Activated CD4-positive, alpha-beta T cell treated with anti-CD3 and anti-CD28 coated beads, Interleukin-2, amount 50 U/mL, for 16 hours (primary cell): ENCODE data around the gene MEX3C.

Source experiments
- DNase-seq: peaks from one replicate; pipeline ENCODE4 v3.0.0-alpha.2; 2020

MEX3C gene

DNA sequence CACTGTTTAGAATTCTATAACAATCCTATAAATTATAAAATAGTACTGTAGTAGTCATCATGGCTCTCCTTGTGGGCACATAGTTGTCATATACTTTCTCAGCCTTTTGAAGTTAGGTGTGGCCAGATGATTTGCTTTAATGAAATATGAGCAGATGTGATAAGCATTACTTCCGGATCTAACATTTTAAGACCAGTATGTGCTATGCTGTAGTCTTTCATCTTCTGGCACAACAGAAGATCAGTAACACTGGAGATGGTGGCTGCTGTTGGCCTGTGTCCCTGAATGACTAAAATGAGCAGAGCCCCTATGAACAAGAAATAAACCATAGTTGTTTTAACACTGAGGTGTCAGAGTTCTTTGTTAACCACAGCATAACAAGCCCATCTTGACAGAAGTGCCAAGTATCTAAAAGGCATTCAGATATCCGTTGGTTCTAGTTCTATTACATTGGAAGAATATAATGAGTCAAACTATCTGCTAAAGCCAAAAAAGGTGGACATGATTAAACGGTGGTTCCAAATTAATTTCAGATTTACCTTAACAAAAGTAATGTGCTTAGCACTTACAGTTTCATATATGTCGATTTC, 6.3 kb downstream of the MEX3C start:
- peak; percentile 78 for DNase-seq

DNA sequence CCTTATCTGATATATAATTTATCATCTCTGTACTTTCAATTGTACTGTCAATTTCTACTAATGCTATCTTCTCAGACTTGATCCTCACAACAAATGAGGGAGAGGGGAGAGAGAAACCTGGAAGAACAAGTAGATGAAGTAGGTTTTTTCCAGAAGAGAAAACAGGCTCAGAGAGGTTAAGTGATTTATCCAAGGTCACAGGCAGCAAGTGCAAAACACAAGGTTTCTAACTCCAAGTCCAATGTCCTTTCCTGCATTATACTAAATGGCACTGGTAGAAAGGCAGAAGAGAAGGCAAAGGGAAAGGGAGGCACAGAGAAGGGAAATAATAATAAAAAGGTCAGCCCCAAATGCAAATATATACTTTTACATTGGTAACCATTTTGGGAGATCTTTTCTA, 7.5 kb downstream of the MEX3C start:
- no peak for DNase-seq

DNA sequence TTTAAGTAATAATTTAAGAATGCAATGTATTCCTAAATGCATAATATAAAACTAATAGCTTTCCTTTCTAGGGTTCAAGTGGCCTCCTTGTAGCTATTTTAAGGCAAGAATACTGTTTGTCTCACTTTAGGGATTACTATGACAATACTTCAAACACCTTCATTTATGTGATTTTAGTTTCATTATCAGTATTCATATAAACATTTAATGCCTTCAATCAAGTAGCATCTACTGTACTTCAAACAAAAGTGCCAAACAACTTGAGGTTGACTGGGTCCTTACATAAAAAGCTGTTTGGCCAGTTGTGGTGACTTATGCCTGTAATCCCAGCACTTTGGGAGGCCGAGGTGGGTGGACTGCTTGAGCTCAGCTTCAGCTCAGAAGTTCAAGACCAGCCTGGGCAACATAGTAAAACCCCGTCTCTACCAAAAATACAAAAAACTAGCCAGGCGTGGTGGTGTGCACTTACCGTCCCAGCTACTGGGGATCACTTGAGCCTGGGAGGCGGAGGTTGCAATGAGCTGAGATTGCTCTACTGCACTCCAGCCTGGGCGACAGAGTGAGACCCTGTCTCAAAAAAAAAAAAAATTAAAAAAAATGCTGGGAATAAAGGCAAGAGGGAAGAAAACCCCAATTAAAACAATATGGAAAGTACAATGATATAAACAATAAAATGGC, 9.3 kb downstream of the MEX3C start:
- no peak for DNase-seq

DNA sequence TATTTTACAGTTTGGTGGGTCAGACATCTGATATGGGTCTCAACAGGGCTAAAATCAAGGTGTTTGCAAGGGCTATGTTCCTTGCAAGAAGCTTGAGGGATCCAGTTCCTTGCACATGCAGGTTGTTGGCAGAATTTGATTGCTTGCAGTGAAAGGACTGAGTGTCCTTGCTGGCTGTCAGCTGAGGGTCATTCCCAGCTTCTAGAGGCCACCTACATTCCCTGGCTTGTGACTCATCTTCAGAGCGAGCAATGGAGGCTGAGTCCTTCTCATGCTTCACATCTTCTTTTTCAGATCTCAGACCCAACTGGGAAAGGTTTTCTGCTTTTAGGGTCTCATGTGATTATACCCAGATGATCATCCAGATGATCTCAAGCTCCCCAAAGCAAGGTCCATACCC, 12.4 kb downstream of the MEX3C start:
- no peak for DNase-seq

DNA sequence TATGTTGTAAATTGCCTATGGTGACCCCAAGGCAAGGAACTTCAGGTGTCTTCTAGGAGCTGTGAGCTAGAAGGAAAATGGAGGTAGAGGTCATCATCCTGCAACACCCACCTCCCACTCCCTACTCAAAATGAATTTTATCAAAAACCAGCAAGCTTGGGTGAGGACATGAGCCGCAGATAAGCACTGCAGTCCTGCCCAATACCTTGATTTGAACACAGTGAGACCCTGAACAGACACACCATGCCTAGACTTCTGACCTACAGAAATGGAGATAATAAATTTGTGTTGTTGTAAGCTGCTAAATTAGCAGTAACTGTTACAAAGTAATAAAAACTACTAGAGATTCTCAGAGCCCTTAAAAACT, 13.4 kb downstream of the MEX3C start:
- no peak for DNase-seq

DNA sequence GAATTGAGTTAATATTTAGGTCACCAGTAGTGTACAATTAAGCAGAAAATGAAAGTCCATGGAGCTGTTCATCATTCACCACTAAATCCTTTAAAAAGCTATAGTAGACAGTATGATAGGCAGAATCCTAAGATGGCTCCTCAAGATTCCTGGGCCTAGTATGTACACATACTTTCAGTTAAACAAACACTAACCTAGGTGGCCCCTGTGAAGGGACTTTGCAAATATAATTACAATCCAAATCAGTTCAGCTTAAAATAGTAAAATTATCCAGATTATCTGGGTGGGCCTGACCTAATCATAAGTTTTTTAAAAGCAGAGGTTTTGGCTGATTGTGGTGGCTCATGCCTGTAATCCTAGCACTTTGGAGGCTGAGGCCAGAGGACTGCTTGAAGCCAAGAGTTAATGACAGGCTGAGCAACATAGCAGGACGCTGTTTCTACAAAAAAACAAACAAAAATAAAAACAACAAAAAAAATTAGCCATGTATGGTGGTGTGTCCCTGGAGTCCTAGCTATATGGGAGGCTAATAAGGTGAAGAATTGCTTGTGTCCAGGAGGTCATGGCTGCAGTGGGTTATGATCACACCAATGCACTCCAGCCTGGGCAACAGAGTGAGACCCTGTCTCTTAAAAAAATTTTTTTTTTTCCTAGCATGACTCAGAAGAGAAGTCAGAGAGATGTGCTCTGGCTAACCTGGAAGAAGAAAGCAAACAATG, 13.9 kb downstream of the MEX3C start:
- DNase-seq: no peak

DNA sequence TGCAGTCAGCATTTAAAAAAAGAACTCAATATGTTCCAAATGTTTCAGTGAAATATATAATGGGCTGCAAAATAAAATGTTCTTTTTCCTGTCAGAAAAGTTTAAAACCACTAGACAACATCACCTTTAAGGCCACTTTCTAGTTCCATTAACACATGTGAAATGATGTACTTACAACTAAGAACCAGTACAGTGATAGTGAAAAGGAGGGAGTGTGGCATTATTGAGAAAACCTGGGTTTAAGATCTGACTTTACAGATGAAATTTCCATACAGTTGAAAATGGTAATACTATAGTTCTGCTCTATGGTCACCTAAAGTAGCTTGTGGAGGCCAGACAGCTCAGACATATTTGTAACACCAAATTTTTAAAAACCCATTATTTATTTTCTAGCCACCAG, 14.7 kb downstream of the MEX3C start:
- no peak for DNase-seq

DNA sequence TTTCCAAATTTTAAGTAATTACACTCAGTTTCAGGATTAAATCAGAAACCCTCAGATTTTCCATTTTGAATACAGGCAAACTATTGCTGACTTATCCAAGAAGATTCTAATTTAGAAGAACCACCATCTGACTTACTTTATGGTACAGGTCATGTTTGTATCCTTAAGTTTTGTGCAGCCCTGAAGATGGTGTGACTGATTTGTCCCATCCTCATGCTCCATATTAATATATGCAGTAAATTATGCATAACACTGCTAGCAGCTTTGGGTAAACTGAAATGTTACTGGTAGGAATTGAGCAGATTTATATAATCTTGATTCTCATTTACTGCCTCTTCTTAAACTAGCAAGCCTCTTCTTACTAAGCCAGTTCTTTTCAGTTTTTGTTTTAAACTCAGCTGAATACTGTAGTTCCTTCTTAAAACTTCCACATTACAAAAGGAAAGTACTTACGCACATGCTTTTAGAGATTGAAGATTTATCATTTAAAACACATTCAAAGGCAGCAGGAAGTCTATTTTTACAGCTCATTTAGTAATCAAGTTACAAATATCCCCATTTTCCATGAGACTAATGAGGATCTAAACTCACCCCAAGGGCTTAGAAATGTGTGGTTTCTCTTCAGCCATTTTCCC, 25.7 kb downstream of the MEX3C start:
- DNase-seq: no peak

DNA sequence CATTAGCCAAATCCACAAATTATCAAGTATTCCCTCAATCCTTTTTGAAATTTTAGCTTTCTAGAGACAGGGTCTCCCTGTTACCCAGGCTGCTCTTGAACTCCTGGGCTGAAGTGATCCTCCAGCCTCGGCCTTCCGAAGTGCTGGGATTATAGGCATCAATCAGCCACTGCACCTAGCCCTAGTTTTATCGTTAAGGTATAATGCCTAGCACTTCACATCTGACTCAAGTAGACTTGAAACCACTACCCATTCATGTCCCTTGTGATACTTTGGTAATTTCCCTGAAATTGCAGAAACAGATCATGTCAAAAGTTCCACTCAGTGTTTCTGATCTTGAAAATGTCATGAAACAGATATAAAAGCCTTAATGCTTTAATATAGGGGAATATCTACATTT, 26.3 kb downstream of the MEX3C start:
- peak; percentile 63 for DNase-seq

DNA sequence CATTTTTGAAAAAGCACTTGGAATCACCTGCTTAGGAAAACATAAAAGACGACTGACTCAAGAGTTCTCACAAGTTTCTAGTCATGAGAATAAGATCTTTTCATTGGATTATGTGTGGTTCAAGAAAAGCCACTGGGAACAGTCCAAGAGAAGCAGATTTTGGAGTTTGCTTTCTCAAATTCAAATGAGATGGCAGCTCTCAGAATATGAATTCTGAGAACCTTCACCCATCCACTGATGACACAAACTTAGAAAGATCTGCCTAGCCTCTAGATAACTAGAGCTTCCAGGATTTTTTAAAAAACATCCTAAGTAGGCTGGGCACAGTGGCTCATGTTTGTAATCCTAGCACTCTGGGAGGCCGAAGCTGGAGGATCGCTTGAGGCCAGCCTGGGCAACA, 26.8 kb downstream of the MEX3C start:
- no peak for DNase-seq

DNA sequence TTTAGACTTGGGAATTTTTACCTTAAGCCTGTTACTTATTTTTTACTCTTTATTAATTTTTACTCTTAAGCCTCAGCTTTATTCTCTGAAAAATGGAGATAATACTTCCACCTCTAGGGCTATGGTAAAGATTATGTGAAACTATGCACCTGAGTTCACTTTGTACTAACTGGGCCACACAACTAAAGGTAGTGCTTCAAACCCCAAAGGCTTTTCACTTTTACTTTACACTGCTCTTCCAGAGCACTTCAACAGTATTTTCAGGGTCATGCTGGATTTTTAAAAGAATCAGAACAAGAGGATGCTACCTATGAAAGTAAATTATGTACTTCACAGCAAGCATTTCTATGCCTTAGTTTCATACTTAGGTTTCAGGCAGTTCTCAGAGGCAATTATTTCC, 27.8 kb downstream of the MEX3C start:
- DNase-seq: peak; percentile 39

DNA sequence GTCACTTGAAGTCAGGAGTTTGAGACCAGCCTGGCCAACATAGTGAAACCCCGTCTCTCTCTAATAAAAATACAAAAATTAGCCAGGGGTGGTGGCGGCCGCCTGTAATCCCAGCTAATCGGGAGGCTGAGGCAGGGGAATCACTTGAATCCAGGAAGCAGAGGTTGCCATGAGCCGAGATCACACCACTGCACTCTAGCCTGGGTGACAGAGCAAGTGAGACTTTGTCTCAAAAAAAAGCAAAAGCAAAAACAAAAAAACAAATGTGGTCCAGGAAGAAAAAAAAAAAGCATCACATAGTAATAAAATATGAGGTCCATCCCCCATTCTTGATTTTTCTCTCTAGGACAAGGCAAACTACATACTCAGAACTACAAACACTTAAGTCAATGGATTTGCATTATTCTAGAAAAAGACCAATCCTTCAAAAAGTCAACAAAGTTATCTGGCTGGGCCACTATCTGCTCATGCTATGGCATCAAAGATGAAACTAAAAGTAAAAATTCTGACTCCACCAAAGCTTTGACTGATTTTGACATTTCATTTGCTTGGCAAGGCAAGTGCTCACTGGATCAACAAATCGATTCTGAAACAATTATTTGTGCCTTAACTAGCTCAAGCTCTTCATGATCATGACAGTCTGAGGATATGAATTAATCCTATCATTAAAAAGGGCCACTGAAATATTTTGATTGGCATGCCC, 28.4 kb downstream of the MEX3C start:
- no peak for DNase-seq

DNA sequence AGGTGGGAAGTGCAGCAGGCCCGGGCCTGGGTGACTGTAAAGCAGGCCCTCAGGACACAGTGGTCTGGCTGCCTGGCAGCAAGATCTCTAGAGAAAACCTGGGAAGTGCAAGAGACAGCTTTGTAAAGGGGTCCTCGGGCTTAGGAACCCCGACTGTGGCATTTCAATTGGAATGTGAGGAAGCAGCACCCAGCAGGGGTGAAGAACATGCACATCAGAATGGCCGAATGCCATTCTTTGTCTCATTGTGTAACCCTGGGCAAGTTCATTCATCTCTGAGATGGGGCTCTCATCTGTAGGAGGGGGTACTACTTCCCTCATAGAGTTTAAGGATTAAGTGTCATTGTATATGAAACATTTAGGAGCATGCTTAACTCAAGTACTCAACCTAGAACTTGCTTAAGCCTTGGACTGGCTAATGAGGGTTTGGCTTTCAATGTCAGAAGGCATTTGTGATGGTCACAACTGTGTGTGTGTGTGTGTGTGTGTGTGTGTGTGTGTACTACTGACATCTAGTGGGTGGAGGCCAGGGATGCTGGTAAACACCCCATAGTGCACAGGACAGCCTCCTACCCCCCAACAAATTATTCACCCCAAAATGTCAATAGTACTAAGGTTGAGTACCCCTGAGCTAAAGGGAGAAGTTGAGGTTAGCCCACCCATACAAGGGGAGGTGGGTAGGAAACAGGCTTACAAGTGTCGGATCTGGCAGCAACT, 29.3 kb downstream of the MEX3C start:
- DNase-seq: no peak

DNA sequence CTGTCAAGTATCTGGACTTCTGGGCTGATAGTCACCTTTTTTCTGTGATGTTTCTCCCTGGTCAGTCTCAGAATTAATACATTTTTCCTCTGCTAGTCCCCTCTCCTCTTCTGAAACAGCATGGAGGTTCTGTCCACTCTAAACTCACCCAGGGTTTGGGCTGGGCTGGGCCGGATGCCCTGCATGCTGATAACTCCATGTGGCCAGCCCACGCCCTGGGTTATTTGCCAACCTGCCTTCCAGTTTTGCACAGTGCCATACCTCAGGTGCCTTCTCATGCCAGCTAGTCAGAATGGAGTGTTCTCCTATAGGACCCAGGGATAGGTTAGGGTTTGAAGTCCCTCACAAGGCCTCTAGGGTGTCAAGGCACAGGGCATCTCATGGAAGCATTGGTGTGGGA, 32.2 kb downstream of the MEX3C start:
- DNase-seq: no peak

DNA sequence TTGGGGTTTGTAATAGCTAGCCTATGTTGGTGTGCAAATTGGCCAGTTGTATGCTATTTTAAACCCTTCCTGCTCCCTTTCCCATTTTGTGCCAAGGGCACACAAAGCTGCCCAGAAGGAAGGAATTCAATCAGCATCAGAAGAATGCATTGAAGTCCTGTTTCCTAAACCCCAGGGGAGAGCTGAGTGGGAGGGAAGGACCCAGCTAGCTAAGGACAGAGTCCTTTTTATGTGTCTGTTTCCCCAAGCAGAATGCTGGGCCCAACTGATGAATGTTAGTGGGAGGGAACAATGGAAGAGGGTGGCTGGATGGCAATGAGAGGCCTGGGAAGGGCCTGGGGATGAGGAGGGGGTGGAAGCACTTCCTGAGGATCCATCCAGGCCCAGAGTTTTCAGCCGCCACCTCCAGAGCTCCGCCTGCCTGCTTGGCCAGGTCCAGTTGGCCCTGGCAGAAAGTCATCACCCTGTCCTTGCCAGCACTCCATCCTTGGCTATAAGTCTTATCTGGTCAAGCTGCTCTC, 32.7 kb downstream of the MEX3C start:
- DNase-seq: no peak

DNA sequence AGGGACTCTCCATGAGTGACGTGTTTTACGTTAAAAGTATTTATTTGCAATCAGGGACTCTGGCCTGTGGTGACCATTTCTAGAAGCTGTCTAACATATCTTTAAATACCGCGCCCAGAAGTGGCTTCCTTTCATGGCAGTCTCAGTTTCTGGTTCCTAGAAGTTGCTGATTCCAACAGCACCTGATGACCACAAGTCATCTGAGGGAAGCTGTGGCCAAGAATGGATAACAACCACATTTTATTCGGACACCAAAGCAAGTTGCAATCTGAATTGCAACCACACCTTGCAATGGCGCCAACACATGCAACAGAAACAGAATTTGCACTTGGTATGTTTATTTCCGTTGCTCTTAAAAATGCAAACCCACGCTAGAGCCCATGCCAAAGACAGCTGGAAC, 33.1 kb downstream of the MEX3C start:
- DNase-seq: no peak

DNA sequence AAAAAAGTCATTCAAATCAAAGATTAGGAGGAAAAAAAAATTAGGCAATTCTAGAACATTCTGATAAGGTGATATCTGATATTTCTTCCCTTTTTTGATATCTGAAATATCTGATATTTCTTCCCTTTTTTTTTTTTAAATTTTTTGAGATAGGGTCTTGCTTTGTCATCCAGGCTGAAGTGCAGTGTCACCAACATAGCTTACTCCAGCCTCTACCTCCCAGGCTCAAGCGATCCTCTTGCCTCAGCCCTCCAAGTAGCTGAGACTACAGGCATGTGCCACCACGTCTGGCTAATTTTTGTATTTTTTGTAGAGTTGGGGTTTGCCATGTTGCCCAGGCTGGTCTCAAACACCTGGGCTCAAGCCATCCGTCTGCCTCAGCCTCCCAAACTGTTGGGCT, 33.9 kb downstream of the MEX3C start:
- no peak for DNase-seq

DNA sequence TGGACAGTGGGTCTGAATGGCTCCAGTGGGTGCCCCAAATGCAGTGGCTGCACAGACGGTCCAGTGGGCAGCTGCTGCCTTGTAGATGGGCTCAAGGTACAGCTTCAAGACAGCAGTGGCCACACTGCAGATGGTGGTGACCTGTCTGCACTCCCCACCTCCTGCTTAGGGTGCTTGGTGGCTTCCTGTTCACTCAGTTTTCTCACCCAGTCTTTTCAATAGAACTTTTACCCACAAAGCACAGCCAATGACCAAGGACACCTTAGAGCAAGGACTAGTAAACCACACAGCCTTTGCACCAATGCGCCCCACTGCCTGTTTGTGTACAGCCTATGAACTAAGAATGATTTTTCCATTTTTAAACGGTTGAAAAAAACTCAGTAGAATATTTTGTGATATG, 34.9 kb downstream of the MEX3C start:
- DNase-seq: no peak

DNA sequence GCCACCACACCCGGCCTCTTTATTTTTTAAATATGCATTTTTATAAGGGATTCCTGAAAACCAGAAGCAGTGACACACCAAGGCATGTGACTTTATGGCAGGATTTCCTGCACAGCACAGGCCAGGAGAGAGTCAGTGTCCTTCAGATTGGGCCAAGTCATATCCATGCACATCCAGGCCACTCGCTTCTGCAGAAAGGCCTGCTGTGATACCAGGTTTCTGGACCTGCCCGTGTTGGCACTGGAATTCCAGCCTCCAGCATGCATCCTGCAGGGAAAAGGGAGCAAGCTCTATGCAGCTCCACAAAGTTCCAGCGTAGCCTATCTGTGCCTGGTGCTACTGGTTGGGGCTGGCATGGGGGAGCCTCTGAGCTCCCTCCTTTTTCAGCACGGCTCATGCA, 36.8 kb downstream of the MEX3C start:
- DNase-seq: no peak

DNA sequence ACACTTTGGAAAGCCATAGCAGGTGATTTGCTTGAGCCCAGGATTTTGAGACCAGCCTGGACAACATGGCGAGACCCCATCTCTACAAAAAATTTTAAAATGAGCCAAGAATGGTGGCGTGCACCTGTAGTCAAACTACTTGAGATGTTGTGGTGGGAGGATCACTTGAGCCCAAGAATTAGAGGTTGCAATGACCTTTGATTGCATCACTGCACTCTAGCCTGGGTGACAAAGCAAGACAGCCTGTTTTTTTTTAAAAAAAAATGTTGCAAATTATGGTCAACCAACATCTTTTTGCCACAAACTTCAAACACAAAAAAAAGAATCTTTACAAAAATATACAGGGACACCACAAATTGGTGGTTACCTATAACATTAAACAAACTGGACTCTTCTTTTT, 40.3 kb downstream of the MEX3C start:
- DNase-seq: no peak

DNA sequence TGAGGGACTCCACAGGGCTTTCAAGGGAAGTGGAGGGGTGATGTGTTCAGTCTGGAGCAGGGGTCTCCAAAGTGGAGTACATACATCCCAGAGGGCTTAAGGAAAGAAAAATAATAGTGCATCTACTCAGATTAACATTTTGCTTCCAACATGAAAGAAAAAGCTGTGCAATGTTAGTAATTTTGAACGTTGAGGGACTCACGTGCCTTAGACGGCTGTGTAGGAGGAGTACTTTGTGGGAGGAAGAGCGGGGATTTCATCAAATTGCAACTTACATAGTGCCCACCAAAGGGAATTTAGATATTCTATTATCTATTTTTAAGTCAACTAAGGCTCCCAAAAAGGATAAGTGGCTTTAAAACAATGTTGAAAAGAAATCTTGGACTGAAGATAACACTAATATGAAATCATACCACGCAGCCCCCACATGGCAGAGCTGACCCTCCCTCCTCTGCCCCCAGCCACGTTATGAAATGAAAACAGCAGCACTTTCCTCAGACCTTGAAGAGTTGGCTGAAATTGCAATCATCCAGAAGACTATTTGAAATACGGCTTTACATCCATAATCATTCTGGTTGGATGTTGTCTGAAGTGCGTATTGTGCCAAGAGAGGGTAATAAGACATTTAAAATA, 42.9 kb downstream of the MEX3C start:
- DNase-seq: no peak
